Loucy (cell line): ENCODE measurements around the gene ZFYVE28.

ENCODE experiments used
- H2AFZ ChIP-seq: fragments of 200-600 bp; sonication (generic); 2 replicates; pipeline ENCODE4 v1.6.0; 2016; ENCODE audit warnings: antibody characterized with exemption, mild to moderate bottlenecking, low read length, moderate library complexity
- H3F3A ChIP-seq: fragments of 200-600 bp; 2 replicates; pipeline ENCODE4 v1.6.0; 2016; ENCODE audit warnings: antibody characterized with exemption, low read depth, mild to moderate bottlenecking
- H3K27me3 ChIP-seq: fragments of 200-600 bp; sonication (generic); 2 replicates; pipeline ENCODE4 v1.6.1; 2014; ENCODE audit warnings: low read length, mild to moderate bottlenecking; ENCODE audit not compliant: insufficient read depth, poor library complexity, severe bottlenecking
- H3K36me3 ChIP-seq: fragments of 200-600 bp; sonication (generic); 2 replicates; pipeline ENCODE4 v1.6.1; 2016; ENCODE audit warnings: low read length; ENCODE audit not compliant: insufficient read depth
- H3K4me1 ChIP-seq: fragments of 200-600 bp; sonication (generic); 2 replicates; pipeline ENCODE4 v1.5.1; 2014; ENCODE audit warnings: low read length, mild to moderate bottlenecking; ENCODE audit not compliant: insufficient read depth, poor library complexity, severe bottlenecking
- H3K4me2 ChIP-seq: fragments of 200-600 bp; sonication (generic); 2 replicates; pipeline ENCODE4 v1.6.0; 2014; ENCODE audit warnings: antibody characterized with exemption, low read length, low read depth, mild to moderate bottlenecking; ENCODE audit not compliant: poor library complexity, severe bottlenecking
- H3K4me3 ChIP-seq: fragments of 200-600 bp; sonication (generic); 2 replicates; pipeline ENCODE4 v1.5.1; 2014; ENCODE audit warnings: low read length, mild to moderate bottlenecking, mixed read lengths; ENCODE audit not compliant: poor library complexity, severe bottlenecking
- H3K79me2 ChIP-seq: fragments of 200-600 bp; sonication (generic); 2 replicates; pipeline ENCODE4 v1.6.1; 2014; ENCODE audit warnings: low read length; ENCODE audit not compliant: insufficient read depth
- H3K9ac ChIP-seq: fragments of 200-600 bp; sonication (generic); 2 replicates; pipeline ENCODE4 v1.6.0; 2014; ENCODE audit warnings: mild to moderate bottlenecking, low read depth, low read length, moderate library complexity; ENCODE audit not compliant: poor library complexity, severe bottlenecking
- H3K9me2 ChIP-seq: fragments of 200-600 bp; sonication (generic); replicated peaks from 2 replicates; pipeline ENCODE4 v1.6.1; 2016; ENCODE audit warnings: low read depth, low read length, mixed read lengths
- H3K9me3 ChIP-seq: fragments of 200-600 bp; sonication (generic); 2 replicates; pipeline ENCODE4 v1.6.1; 2014; ENCODE audit warnings: mild to moderate bottlenecking, antibody characterized with exemption, low read length, low read depth; ENCODE audit not compliant: insufficient read depth
- H4K20me1 ChIP-seq: fragments of 200-600 bp; sonication (generic); 2 replicates; pipeline ENCODE4 v1.6.0; 2014; ENCODE audit warnings: antibody characterized with exemption, low read length, mild to moderate bottlenecking; ENCODE audit not compliant: insufficient read depth, poor library complexity, severe bottlenecking
- CTCF ChIP-seq: fragments of 200-600 bp; sonication (generic); conservative IDR thresholded peaks from 2 replicates; pipeline ENCODE4 v1.5.1; 2014; ENCODE audit warnings: mild to moderate bottlenecking, antibody characterized with exemption, low read length
- EZH2phosphoT487 ChIP-seq: fragments of 200-600 bp; IDR thresholded peaks from 2 replicates; pipeline ENCODE4 v1.6.1; 2018; ENCODE audit warnings: antibody characterized with exemption, mild to moderate bottlenecking, moderate library complexity, borderline replicate concordance

ZFYVE28 gene

GRCh38 chr4:2443956-2444740 lies 25.7 kb upstream of the ZFYVE28 start:
- H3K4me1 ChIP-seq, result peaks cover 8% of the 10 kb centered on the region
- H3K9ac ChIP-seq, result no peak overlapping the region
- H3K79me2 ChIP-seq, result no peaks in the 10 kb centered on the region
- no peak overlapping the region for H2AFZ ChIP-seq
- no peaks in the 10 kb centered on the region for H3K27me3 ChIP-seq
- H3K9me3 ChIP-seq, result no peaks in the 10 kb centered on the region
- TF ChIP-seq EZH2phosphoT487 (no peak), CTCF (no peak)
- H3K4me3 ChIP-seq, result no peak overlapping the region
- H3F3A ChIP-seq, result no peaks in the 10 kb centered on the region
- no peaks in the 10 kb centered on the region for H3K9me2 ChIP-seq
- no peaks in the 10 kb centered on the region for H3K36me3 ChIP-seq
- no peak overlapping the region for H3K4me2 ChIP-seq
- H4K20me1 ChIP-seq, result no peaks in the 10 kb centered on the region

DNA sequence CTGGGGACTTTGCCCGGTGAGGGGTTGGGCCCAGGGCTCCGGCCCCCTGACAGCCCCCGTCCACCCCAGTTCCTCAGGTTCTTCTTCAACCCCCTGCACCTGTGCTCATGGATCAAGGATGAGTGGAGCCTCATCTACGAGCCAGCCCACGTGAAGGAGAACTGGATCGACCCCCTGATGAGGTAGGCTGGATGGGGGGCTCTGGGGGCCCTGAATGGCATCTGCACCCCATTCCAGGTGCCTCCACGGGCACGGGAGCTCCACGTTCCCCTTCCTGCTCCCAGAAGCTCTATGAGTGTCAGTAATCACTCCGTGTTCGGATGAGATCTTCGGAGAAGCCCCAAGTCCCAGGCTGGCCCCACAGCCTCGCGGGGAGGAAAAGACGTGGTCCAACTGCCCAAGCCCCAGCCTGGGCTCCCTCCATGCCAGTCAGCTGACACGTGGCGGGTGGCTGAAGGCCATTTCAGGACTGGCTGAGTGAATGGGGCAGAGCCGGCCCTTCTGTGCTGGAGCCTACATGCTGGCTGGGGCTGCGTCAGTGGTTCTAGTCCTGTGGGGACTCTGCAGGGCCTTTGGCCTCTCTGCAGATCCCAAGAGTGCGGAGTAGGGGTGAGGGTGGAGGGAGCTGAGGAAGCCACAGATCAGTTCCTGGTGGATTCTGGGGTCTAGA lies 24.8 kb upstream of the ZFYVE28 start:
- Histone ChIP-seq H3K9me2 (no peaks in the 10 kb centered on the region), H3K4me3 (no peak overlapping the region), H3K4me1 (peaks cover 8% of the 10 kb centered on the region), H3K9me3 (no peaks in the 10 kb centered on the region), H3F3A (no peaks in the 10 kb centered on the region), H3K4me2 (no peak overlapping the region), H2AFZ (no peak overlapping the region), H3K27me3 (no peaks in the 10 kb centered on the region), H3K36me3 (no peaks in the 10 kb centered on the region), H3K9ac (no peak overlapping the region), H4K20me1 (no peaks in the 10 kb centered on the region), H3K79me2 (no peaks in the 10 kb centered on the region)
- no peak for TF ChIP-seq CTCF
- no peak for TF ChIP-seq EZH2phosphoT487

DNA sequence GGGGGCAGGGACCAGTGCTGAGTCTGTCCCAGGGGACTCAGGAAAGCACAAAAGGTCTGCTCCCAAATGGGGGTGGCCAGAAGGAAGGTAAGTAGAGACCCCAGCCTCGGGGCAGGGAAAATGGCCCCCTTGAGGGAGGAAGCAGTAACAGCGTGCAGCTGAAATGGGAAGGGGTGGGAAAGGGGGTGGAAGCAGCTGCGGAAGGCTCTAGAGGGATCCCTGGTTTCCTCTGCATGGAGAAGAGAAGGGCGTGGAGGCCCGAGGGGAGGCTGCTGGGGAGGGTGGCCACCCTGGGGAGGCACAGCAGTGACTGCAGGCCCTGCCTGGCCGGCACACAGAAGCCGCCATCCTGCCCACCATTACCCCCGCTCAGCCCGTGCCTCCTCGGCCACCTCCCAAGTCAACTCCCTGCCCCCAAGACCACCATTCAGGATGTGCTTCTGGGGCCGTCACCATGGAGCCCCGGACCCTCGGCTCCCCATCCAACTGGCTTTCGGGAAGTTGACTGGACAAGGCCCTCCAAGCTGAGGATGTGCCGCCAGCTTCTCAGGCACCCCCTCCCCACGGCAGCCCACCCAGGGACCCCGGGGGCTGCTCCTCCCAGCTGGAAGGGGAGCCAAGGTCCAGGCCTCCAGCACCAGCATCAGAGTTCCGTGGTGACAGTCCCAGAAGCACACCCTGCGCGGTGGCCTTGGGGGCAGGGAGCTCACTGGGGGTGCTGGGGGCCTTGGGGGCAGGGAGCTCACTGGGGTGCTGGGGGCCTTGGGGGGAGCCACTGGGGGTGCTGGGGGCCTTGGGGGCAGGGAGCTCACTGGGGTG lies 23.9 kb upstream of the ZFYVE28 start:
- Histone ChIP-seq H3K9me3 (no peaks in the 10 kb centered on the region), H2AFZ (peak overlapping the region; percentile 56; the same call in 1 of the 2 replicates), H3K4me3 (no peak overlapping the region), H3K9me2 (no peaks in the 10 kb centered on the region), H3K36me3 (no peaks in the 10 kb centered on the region), H3K79me2 (no peaks in the 10 kb centered on the region), H3K4me1 (peaks cover 8% of the 10 kb centered on the region), H3K9ac (no peak overlapping the region), H3F3A (no peaks in the 10 kb centered on the region), H4K20me1 (no peaks in the 10 kb centered on the region), H3K4me2 (peak overlapping the region; percentile 34), H3K27me3 (no peaks in the 10 kb centered on the region)
- TF ChIP-seq CTCF (no peak), EZH2phosphoT487 (no peak)
